HG02852 (cell line): ENCODE results near the gene CCZ1B.
"Not testable (repeated sequence)": the region's sequence is repeated elsewhere in the genome, so short reads cannot be mapped to it uniquely, and the experiment has no call there.

Source experiments
- ATAC-seq: cut with Tn5 transposase; IDR thresholded peaks from one replicate; pipeline ENCODE4 v1.9.1; 2021; ENCODE audit warnings: mild to moderate bottlenecking, moderate library complexity; ENCODE audit not compliant: unreplicated experiment

CCZ1B gene

GRCh38 chr7:6831018-6831725, 5.1 kb upstream of the CCZ1B start:
- no peak for ATAC-seq

GRCh38 chr7:6830026-6830425, 4.0 kb upstream of the CCZ1B start:
- not testable (repeated sequence) for ATAC-seq

- not testable (repeated sequence) for ATAC-seq
Observed at GRCh38 chr7:6829616-6830015, 3.5 kb upstream of the CCZ1B start.

DNA sequence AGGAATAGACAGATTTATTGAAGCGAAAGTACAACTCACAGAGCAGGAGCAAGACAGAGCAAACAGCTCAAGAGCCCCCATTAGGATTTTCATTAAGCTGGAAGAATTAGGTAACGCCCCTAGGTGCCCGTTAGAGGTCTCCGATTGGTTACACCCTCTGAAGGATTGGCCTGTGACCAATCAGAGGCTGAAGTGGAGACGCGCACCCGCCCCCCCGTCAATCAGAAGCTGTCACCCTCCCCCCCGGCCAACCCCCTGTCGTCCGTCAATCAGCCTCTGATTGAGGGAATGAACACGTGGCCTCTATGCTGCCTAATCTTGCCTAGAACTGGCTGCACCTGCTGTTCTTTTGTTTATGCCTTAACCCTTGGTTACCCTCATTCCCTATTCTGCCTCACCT, 1.1 kb upstream of the CCZ1B start:
- not testable (repeated sequence) for ATAC-seq

DNA sequence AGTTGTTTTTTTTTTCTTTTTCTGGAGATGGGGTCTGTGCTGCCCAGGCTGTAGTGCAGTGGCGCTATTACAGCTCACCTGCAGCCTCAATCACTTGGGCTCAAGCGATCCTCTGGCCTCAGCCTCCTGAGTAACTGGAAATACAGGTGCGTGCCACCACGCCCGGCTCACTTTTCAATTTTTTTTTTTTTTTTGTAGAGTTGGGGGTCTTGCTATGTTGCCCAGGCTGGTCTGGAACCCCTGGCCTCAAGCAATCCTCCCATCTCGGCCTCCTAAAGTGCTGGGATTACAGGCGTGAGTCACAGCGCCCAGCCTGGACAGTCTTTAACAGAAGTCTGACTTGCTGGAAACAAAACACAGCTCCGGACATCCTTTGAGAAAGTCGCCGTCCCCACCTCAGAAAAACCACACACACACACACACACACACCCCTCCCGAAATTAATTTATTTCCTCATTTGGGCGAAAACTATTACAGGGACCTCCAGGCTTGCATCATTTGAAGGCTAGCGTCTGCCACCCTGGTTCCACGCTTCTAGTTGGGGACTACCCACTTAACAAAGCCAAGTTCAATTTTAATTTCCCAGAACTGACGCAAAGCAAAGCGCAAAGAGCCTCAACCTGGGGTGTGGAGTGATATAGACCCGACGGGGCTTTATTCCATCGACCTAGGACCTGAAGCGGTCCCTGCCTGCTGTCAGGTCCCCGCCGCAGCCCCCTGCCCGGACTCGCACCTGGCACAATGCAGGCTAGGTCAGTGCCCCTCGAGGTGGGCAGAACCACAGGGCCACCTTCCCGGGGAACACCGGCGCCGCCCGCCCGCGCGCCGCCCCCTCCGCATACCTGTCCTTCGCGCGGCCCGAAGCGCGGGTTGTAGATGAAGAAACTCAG, 594 bp downstream of the CCZ1B start:
- peak; percentile 50 for ATAC-seq

DNA sequence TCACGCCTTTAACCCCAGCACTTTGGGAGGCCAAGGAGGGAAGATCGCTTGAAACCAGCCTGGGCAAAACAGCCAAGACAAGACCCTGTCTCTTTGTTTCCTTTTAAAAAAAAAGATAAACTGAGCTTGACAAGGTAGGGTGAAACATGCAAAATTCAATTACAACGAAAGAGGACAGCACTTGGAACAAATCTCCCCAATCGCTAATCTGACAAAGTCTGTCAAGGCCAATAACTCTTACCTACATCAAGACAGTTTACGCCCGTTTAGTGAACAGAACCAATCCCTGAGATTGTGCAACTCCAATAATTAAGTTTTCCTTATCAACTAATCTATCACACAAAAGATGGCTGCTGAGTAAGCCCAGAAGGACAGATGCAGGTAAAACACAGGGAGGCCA, 4.5 kb downstream of the CCZ1B start:
- ATAC-seq, result not testable (repeated sequence)

DNA sequence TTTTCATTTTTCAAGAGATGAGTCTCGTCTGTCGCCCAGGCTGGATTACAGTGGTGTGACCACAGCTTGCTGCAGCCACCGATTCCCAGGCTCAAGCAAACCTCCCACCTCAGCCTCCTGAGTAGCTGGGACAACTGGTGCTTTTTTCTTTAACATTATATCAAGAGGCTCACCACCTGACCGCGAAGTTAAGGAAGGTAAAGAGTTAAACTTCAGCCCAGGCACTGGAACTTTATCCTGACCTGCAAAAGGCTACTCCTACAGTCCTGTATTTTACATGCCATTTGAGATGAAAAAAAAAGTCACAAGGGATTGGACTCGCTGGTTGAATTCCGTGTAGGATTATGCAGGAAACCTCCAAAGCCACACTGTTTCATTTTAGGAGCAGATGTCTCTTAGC, 10.6 kb downstream of the CCZ1B start:
- ATAC-seq, result not testable (repeated sequence)

DNA sequence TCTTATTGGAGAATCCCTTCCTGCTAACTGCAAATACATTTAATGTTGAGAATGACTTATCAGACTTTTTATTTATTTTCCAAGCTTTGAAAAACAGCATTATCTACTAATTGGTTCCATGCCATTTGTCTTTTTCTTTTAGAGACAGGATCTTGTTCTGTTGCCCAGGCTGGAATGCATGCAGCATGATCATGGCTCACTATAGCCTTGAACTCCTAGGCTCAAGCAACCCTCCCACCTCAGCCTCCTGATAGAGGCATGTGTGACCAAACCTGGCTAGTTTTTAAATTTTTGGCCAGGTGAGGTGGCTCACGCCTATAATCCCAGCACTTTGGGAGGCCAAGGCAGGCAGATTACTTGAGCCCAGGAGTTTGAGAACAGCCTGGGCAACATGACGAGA, 13.1 kb downstream of the CCZ1B start:
- not testable (repeated sequence) for ATAC-seq

- not testable (repeated sequence) for ATAC-seq
Observed at GRCh38 chr7:6807959-6808358, 18.1 kb downstream of the CCZ1B start.

DNA sequence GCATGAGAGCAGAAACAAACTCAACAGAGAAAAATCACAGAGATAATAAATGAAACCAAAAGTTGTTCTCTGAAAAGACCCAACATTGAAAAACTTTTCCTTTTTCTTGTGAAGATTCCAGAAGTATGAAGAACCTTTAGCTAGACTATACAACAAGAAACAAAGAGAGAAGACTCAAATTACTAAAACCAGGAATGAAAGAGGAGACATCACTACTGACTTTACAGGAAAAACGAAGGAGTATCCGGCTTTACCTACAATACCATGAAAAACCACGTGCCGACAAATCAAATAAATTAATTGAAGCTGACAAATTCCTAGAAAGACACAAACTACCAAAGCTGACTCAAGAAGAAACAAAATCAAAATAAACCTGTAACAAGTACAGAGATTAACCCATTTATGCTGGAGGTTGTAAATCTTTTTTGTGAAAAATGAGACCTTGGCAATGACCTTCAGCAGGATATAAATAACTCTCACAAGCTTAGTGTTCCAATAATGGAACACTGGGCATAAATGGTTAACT, 18.6 kb downstream of the CCZ1B start:
- ATAC-seq, result not testable (repeated sequence)

DNA sequence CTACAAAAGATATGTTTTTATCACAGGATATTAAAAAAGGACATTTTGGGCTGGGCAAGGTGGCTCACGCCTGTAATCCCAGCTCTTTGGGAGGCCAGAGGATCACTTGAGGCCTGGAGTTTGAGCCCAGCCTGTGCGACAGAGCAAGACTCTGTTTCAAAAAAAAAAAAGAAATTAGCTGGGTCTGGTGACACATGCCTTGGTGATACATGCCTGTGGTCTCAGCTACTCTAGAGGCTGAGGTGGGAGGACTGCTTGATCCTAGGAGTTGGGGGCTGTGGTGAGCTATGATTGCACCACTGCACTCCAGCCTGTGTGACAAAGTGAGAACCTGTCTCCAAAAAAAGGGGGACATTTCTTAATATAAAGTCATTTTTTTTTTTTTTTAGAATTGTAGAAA, 25.7 kb downstream of the CCZ1B start:
- not testable (repeated sequence) for ATAC-seq

DNA sequence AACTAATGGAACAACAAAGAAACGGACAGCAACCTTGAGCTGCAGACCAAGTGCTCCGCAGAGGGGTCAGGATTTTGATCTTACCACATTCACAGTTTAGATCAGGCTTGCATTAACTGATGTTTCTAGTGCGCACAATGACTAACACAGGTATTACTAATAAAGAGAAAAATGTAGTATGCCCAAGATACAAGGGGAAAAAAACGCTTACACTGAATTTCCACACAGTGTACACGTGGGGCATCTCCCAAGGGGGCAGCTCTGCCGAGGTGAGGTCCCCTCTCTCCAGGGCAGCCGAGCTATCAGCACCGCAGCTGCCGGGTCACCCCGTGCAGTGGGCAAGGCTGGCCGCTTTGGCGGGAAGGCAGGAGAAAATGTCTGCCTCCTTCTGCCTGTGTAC, 26.2 kb downstream of the CCZ1B start:
- not testable (repeated sequence) for ATAC-seq

GRCh38 chr7:6798047-6798446, 28.0 kb downstream of the CCZ1B start:
- not testable (repeated sequence) for ATAC-seq

- not testable (repeated sequence) for ATAC-seq
Observed at GRCh38 chr7:6797218-6797617, 28.9 kb downstream of the CCZ1B start.

DNA sequence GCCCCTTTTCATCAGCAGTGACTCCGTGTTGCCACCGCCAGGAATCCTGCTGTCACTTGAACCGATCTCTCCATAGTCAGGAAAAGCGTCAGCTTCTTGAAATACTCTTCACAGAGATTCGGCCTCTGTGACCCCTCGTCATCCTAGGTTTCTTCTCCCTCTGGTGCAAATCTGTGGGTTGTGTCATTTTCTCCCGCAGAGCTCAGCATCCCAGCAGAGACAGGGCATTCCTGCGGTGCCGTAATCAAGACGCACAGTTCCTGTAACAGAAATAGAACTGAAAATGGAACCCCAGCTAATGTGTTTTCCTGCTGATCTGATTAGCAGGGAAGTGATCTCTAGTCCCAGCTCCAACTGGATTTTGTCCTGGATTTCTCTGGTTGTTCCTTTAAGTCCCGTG, 31.8 kb downstream of the CCZ1B start:
- ATAC-seq, result not testable (repeated sequence)

- ATAC-seq, result not testable (repeated sequence)
Observed at GRCh38 chr7:6792113-6792872, 33.8 kb downstream of the CCZ1B start.

DNA sequence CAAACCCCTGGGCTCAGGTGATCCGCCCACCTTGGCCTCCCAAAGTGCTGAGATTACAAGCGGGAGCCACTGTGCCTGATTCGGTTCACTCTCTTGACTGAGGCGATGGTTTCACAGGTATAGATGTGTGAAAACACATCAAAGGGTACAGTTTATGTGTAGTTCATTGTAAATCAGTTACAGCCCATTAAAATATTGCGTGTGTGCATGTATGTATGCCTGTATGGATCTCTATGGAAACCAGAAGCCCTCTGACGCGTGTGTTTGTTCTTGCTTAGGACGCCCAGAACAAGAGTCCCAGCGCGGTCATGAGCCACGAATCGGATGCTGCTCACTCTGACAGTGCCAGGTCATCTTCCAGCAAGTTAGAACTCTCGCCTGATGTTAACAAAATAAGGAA, 36.7 kb downstream of the CCZ1B start:
- not testable (repeated sequence) for ATAC-seq

GRCh38 chr7:6781581-6781980, 44.5 kb downstream of the CCZ1B start:
- not testable (repeated sequence) for ATAC-seq

DNA sequence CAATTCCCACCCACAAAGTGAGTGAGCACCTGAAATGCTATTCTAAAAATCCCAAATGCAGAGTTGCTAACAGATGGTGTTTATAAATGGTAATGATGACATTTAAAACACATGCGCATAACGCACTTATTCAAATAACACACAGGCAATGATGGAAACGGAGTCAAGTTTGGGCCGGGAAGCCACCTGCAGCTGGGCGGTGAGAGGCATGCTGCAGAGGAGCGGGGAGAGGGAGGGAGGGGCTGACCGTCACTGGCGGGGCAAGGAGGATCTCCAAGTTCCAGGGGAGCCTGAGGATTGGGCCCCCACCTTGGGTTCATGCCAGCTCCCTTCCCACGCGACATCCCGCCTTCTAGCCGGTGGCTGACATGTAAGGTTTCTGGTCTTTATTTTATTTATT, 64.9 kb downstream of the CCZ1B start:
- not testable (repeated sequence) for ATAC-seq

DNA sequence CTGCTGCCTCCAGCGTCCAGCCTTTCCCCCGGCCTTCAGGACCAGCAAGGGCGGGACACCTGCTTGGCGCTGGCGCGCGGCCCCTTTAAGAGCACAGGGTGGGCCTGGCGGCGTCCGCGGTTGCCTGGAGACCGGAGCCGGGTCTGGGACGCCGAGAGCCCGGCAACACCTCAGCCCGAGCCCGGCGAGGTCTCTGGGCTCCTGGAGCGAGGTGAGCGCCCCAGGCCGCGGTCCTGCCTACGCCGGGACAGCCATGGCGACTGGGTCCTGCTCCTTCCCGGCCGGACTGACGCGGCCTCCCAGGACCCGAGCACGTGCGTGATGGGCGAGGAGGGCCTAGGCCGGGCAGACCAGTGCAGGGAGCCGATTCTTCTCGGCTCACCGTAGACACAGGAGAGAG, 72.1 kb downstream of the CCZ1B start, which contains the start of gene RSPH10B2:
RSPH10B2 (plus strand) TSS at position 140 of the 400 bp plus-strand sequence. CDS start 3,575 bp downstream, outside the sequence.
- not testable (repeated sequence) for ATAC-seq

- ATAC-seq, result not testable (repeated sequence)
Observed at GRCh38 chr7:6750173-6750572, 75.9 kb downstream of the CCZ1B start.
